HEK293 (cell line): Measurements from ENCODE around the gene CPA2.

Source experiments
- CTCF ChIA-PET: fragments of 350-600 bp; formaldehyde crosslinking; extraction: SDS; loops from one replicate; lab custom pipeline; 2021; ENCODE audit warnings: antibody characterized with exemption; lab: Yijun Ruan, JAX
- POLR2A ChIA-PET: fragments of 300-600 bp; formaldehyde crosslinking; extraction: SDS; loops from one replicate; lab custom pipeline; 2020; ENCODE audit warnings: antibody characterized with exemption, inconsistent platforms; lab: Yijun Ruan, JAX
- H3K27ac ChIP-seq: fragments of 200-500 bp; sonication (Bioruptor generic); 2 replicates; pipeline ENCODE4 v1.5.1; 2014; ENCODE audit warnings: low read depth, low read length, control low read depth, inconsistent platforms; ENCODE audit errors: extremely low read depth
- H3K36me3 ChIP-seq, 2 experiments: fragments of 200-500 bp in 1 of 2; sonication (Bioruptor generic) in 1 of 2; 1 replicate in 1 of 2; 2 replicates in 1 of 2; pipeline ENCODE4 v1.5.1; 2014 to 2017; ENCODE audit warnings: inconsistent platforms in 2 of 2, low read length in 2 of 2; ENCODE audit not compliant: control insufficient read depth in 2 of 2, insufficient read depth in 1 of 2
- H3K4me1 ChIP-seq: fragments of 200-500 bp; sonication (Bioruptor generic); 2 replicates; pipeline ENCODE4 v1.5.1; 2014; ENCODE audit warnings: mild to moderate bottlenecking, low read length, inconsistent platforms; ENCODE audit not compliant: control insufficient read depth, insufficient read depth
- H3K4me3 ChIP-seq: 2 replicates; pipeline ENCODE4 v1.5.1; 2011; ENCODE audit warnings: low read depth, mild to moderate bottlenecking, control low read depth, low read length, moderate library complexity
- H3K9me3 ChIP-seq: fragments of 200-500 bp; sonication (Bioruptor generic); 2 replicates; pipeline ENCODE4 v1.5.1; 2014; ENCODE audit warnings: low read depth, low read length, inconsistent platforms; ENCODE audit not compliant: control insufficient read depth, insufficient read depth
- AEBP2 ChIP-seq: fragments of 450-650 bp; formaldehyde crosslinking; IDR thresholded peaks from 2 replicates; pipeline ENCODE4 v1.5.1; 2016; ENCODE audit warnings: missing biosample characterization, missing genetic modification characterization, borderline replicate concordance
- HIC1 ChIP-seq: fragments of 450-650 bp; formaldehyde crosslinking; IDR thresholded peaks from 2 replicates; pipeline ENCODE4 v1.5.1; 2016; ENCODE audit warnings: missing biosample characterization, missing genetic modification characterization
- PRDM10 ChIP-seq: fragments of 450-650 bp; formaldehyde crosslinking; IDR thresholded peaks from 2 replicates; pipeline ENCODE4 v1.5.1; 2016; ENCODE audit warnings: missing biosample characterization, missing genetic modification characterization
- SETDB1 ChIP-seq: IDR thresholded peaks from one replicate; pipeline ENCODE4 v1.6.1; 2017; ENCODE audit warnings: mild to moderate bottlenecking, low read length, moderate library complexity, mixed read lengths; ENCODE audit not compliant: insufficient read length
- WT1 ChIP-seq: fragments of 450-650 bp; formaldehyde crosslinking; IDR thresholded peaks from 2 replicates; pipeline ENCODE4 v1.5.1; 2016; ENCODE audit warnings: missing biosample characterization, missing genetic modification characterization
- ZBTB11 ChIP-seq: fragments of 450-650 bp; formaldehyde crosslinking; conservative IDR thresholded peaks from 2 replicates; pipeline ENCODE4 v1.5.1; 2016; ENCODE audit warnings: low read depth, missing biosample characterization, missing genetic modification characterization
- ZFP37 ChIP-seq: fragments of 450-650 bp; formaldehyde crosslinking; IDR thresholded peaks from 2 replicates; pipeline ENCODE4 v1.5.1; 2016; ENCODE audit warnings: missing biosample characterization, missing genetic modification characterization
- ZNF140 ChIP-seq: fragments of 450-650 bp; formaldehyde crosslinking; IDR thresholded peaks from 2 replicates; pipeline ENCODE4 v1.5.1; 2016; ENCODE audit warnings: missing biosample characterization, missing genetic modification characterization
- ZNF174 ChIP-seq: fragments of 450-650 bp; formaldehyde crosslinking; IDR thresholded peaks from 2 replicates; pipeline ENCODE4 v1.5.0; 2017; ENCODE audit warnings: missing biosample characterization, mild to moderate bottlenecking, missing genetic modification characterization
- ZNF311 ChIP-seq: fragments of 450-650 bp; formaldehyde crosslinking; IDR thresholded peaks from 2 replicates; pipeline ENCODE4 v1.5.1; 2017; ENCODE audit warnings: missing biosample characterization, missing genetic modification characterization, borderline replicate concordance
- ZNF362 ChIP-seq: fragments of 450-650 bp; formaldehyde crosslinking; IDR thresholded peaks from 2 replicates; pipeline ENCODE4 v1.5.1; 2016; ENCODE audit warnings: missing biosample characterization, missing genetic modification characterization
- ZNF37A ChIP-seq: fragments of 450-650 bp; IDR thresholded peaks from 2 replicates; pipeline ENCODE4 v1.5.1; 2018; ENCODE audit warnings: missing biosample characterization, missing genetic modification characterization
- ZNF394 ChIP-seq: fragments of 450-650 bp; formaldehyde crosslinking; IDR thresholded peaks from 2 replicates; pipeline ENCODE4 v1.5.1; 2016; ENCODE audit warnings: missing biosample characterization, missing genetic modification characterization, mild to moderate bottlenecking, moderate library complexity, borderline replicate concordance
- ZNF404 ChIP-seq: fragments of 450-650 bp; formaldehyde crosslinking; IDR thresholded peaks from 2 replicates; pipeline ENCODE4 v1.5.1; 2017; ENCODE audit warnings: missing biosample characterization, missing genetic modification characterization
- ZNF426 ChIP-seq: fragments of 450-650 bp; formaldehyde crosslinking; IDR thresholded peaks from 2 replicates; pipeline ENCODE4 v1.5.1; 2017; ENCODE audit warnings: missing biosample characterization, missing genetic modification characterization, mild to moderate bottlenecking, inconsistent platforms, moderate library complexity
- ZNF48 ChIP-seq: fragments of 450-650 bp; formaldehyde crosslinking; IDR thresholded peaks from 2 replicates; pipeline ENCODE4 v1.5.1; 2016; ENCODE audit warnings: missing biosample characterization, missing genetic modification characterization
- ZNF530 ChIP-seq: fragments of 450-650 bp; formaldehyde crosslinking; IDR thresholded peaks from 2 replicates; pipeline ENCODE4 v1.5.1; 2016; ENCODE audit warnings: low read depth, missing biosample characterization, missing genetic modification characterization
- ZNF558 ChIP-seq: fragments of 450-650 bp; formaldehyde crosslinking; IDR thresholded peaks from 2 replicates; pipeline ENCODE4 v1.5.1; 2016; ENCODE audit warnings: missing biosample characterization, missing genetic modification characterization
- ZNF654 ChIP-seq: fragments of 450-650 bp; formaldehyde crosslinking; IDR thresholded peaks from 2 replicates; pipeline ENCODE4 v1.5.1; 2016; ENCODE audit warnings: low read depth, missing biosample characterization, missing genetic modification characterization

Gene CPA2

GRCh38 chr7:130329681-130330080, 63.0 kb downstream of the CPA2 start:
- Histone ChIP-seq H3K36me3 (no peaks in the 10 kb centered on the region), H3K4me1 (peaks cover 7% of the 10 kb centered on the region; the same call in 1 of the 2 replicates), H3K4me3 (no peak overlapping the region), H3K27ac (no peak overlapping the region), H3K9me3 (no peaks in the 10 kb centered on the region)
- TF ChIP-seq ZNF37A (tag by site-specific recombination) (no peak), PRDM10 (tag by site-specific recombination) (peak; percentile 31; the same call in 1 of the 2 replicates)
- ChIA-PET CTCF (no interaction called here), POLR2A (no interaction called here)

- H3K9me3 ChIP-seq, result no peaks in the 10 kb centered on the region
- no peaks in the 10 kb centered on the region for H3K36me3 ChIP-seq
- H3K4me1 ChIP-seq, result peaks cover 7% of the 10 kb centered on the region; the same call in 1 of the 2 replicates
- H3K4me3 ChIP-seq, result no peak overlapping the region
- ChIA-PET POLR2A (no interaction called here), CTCF (interaction anchor here (0.6 kb wide), 1 partner anchor 50 kb away, joined by 7 read pairs; no protein-coding TSS in a partner anchor)
- H3K27ac ChIP-seq, result no peak overlapping the region
- TF ChIP-seq ZNF174 (tag by site-specific recombination) (no peak), ZNF404 (tag by site-specific recombination) (peak; percentile 81; the same call in 1 of the 2 replicates), SETDB1 (no peak), ZNF530 (tag by site-specific recombination) (peak; percentile 46; the same call in 1 of the 2 replicates), HIC1 (tag by site-specific recombination) (no peak), ZNF48 (tag by site-specific recombination) (no peak), ZNF654 (tag by site-specific recombination) (peak; percentile 28; the same call in 1 of the 2 replicates), ZNF362 (tag by site-specific recombination) (no peak), ZNF426 (peak; percentile 77), ZFP37 (tag by site-specific recombination) (no peak), ZNF394 (tag by site-specific recombination) (peak; percentile 89; the same call in 1 of the 2 replicates), WT1 (no peak), ZBTB11 (tag by site-specific recombination) (peak; percentile 67), ZNF140 (tag by site-specific recombination) (peak; percentile 61; the same call in 1 of the 2 replicates), ZNF311 (no peak), ZNF558 (tag by site-specific recombination) (peak; percentile 40; the same call in 1 of the 2 replicates), AEBP2 (tag by site-specific recombination) (0 out of 2 replicates have a peak, but pooled peaks have one; percentile 21)
Observed at GRCh38 chr7:130332259-130333053, 65.8 kb downstream of the CPA2 start.
